ENCODE data around the gene ANKRD60.

- TF ChIP-seq TAF1 (IDR thresholded peaks at IDR 0.05; ENCODE audit: low read depth, low read length) (no peak), POU2F2 (IDR thresholded peaks at IDR 0.05; ENCODE audit: low read depth, low read length) (no peak), POLR2A (IDR thresholded peaks at IDR 0.05; ENCODE audit: low read depth, low read length) (no peak)
Observed at GRCh38 chr20:58175836-58176235, 52.6 kb downstream of the ANKRD60 start.
